NOMO-1 treated with dmso at 0.1 percent for 144 hours (cell line): ENCODE results near the gene AP3B1.
A peak's percentile ranks its signal among the peaks of the same experiment; 100 is the strongest.

ENCODE experiments used
- DNase-seq: peaks from one replicate; lab custom pipeline; 2025; ENCODE audit not compliant: unreplicated experiment; lab: John Stamatoyannopoulos, UW

AP3B1 gene

DNA sequence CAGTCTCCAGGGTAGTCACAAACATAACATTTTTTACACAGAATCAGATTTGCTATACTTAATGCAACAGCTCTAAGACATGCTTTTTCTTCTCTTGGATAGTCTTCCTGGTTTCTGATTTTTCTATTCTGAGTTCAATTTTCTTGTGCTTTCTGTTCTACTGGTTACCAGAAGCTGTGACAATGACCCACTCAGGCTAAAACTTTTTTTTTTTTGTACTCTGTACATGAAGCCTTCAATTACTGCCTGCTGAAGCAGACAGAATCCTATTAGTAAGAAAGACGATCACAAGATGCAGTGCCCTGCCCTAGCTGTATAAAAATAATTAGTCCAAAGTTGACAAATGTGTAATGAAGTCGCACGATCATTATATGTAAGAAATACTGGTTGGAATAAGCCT is 287.3 kb downstream of the AP3B1 start:
- DNase-seq = no peak

DNA sequence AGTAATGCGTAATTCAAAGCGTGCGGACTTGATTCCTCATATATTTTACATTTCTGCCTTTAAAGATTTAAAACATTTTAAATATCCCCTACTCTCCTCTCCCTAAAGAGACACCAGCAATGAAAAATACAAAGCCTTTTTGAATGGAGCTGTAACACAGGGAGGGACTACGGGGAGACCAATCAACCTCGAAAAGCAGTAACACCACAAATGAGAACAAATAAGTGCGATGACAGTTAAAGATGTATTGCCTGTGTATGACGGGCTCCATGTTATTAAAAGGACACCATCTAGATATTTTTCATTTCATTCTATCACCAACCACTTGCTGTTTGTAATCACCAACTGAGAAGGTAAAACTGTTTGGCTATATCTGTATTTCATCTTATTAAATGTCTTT is 288.0 kb downstream of the AP3B1 start:
- DNase-seq = no peak

DNA sequence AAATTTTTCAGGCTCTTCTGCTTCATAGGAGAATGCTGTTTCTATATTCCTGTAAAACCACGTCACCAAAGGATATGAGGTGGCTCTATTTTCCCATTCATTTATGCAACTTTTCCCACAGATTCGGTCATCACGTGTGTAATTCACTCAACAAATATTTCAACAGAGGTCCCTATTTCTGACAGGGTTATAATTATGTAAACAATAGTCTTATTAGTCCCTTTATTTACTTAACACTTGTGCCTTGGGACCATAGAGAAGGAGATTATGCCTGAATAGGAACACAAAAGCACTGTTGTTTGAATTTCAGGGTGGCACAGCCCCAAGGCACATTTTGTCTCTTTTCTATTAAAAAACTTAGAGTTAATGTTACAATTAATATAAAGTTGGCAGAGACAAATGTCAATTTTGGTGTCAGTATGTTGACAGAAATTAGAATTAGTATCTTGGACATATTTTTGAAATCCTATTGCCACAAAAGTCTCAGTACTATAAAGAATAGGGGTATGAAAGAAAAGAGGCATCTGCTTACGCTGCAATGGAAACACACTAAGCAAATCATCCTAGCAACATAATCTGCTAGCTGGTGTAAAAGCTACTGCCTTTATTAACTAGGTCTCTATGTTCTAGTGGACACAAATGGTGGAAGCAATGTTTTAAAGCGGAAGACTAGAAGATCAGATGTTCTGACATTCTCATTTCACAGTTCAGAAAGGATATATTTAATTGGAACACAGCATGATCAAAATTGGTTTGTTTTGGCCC is 289.3 kb downstream of the AP3B1 start:
- no peak for DNase-seq

DNA sequence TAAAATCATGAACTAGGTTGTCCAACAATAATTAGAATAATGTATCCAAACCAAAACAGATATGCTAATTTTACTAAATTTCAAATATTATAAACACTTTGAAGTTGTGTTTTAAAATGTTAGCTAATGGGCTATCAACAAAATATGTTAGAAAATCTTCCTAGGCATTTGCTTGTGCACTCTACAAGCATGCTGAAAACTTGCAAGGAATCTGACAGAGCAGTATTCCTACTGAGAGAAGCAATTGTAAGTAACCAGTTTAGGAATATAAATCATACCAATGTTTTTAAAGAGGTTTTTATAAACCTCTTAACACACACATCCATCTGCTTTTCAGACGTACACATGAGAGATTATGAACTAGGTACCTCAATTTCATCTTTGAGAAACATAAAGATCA is 289.9 kb downstream of the AP3B1 start:
- DNase-seq = no peak

DNA sequence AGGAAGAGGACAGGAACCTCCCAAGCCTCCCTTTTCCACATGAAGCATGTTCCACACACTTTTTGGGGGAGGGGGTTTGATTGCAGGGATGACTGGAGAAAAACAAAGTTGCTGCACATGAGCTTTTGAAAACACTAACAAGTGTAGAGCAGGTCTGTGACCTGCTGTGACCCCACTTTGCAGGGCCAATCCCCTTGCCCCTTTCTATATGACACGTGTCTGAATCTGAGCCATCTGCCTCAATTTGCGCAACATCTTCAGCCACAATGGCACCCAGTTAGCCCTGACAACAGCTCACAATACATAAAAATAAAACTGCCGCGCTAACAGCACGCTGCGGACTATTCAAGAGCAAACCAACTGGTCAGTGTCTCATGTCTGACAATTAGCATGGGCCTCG is 290.6 kb downstream of the AP3B1 start:
- DNase-seq = peak; percentile 84

DNA sequence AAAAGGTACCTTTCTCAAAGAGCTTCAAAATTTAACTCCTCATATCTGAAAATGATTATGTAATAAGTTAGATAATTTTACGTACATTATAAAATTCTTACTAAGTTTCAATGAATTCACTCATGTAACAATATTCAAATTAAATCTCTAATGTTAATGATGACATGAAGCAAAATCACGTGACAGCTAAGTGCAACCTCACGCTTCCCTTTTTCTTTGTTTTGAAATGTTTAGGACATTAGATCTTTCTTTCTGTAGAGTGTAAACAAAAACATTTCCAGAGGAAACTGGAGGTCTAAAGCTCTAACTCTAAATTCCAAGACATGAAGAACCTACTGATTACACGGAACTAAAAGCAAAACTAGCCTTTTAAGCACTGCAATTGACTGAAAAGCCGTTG is 291.0 kb downstream of the AP3B1 start:
- DNase-seq = peak; percentile 73

DNA sequence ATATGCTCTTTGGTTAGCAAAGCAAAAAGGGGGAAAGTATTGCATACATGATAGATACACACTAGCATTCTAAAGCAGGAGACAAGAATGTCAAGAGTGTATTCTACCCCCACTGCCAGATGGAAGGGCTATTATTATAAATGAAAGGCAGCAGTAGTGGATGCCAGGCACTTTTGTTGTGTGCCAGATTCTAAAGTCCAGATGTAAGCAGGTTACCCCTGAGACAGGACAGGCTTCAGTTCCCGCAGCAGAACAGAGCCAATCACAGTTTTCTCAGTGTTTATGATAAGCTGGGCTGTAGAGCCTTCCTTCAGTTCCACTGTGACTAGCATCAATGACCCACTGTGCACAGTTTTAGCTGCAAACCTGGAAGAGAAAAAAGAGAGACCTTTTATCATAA is 291.8 kb downstream of the AP3B1 start:
- DNase-seq = no peak

DNA sequence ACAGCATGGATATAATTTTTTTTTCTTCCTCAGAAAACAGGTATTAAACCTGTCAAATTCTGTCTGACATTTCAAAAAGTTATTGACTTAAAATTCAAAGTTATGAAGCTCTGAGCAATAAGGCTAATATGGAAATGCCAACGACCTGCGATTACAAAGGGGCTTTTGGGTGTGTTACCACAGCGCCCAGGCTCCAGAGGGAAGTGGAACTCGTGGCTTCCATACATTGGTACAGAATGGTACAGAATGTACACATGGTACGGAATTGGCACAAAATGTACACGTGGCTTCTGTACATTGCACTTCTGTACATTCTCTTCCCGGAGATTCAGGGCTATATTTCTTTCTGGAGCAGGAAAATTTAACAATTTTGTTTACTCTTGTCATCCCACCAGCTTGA is 293.3 kb downstream of the AP3B1 start:
- peak; percentile 47 for DNase-seq

DNA sequence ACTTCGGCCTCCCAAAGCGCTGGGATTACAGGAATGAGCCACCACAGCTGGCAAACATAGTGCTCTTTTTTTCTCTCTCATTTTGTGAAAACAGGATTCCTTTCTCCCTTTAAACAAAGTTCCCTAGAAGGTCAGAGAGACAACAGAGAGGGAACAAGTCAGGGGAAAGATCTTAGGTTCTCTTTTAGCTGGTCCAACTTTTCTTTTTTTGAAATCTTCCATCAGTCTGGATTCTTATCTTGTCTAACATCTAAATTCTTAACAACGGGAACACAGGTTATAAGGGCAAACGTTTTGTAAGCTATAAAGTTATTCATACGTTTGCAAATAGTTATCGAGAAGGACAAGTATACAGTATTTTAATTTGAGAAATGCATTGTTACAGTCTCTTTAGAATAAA is 294.3 kb downstream of the AP3B1 start:
- no peak for DNase-seq

DNA sequence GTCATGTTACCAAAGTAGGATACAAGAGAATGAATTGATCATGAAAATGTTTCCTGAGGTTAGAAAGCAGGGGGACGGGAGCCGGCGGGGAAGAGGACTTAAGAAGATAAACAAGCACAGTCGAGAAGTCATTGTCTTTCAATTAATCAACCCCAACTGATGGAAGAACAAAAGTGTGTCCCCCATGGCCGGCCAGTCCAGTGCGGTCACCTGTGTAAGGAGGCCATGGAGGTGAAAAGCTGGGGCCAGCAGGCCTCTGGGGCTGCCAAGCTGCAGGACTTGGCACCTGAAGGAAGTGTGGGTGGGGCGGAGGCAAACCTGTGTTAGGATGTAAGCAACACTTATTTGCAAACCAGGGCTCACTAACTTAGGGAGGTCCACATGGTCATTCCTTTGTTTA is 295.1 kb downstream of the AP3B1 start:
- no peak for DNase-seq

DNA sequence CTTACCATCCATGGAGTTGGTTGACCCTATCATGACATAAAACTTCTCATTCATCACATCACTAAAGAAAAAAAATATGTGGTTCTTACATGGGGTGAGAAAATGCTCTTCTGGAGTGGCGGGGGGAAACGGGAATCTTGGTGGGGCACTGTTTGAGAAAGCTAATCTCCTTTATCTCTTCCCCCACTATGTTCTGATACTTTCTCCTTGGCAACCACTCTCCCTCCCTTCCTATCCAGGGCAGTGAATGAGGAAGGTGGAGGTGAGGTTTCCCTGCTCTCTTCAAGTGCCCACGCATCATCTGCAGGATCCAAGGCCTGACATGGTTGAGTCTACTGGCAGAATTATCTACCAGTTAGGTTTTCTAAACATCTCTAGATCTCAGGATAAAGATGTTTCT is 297.6 kb downstream of the AP3B1 start:
- DNase-seq = no peak

DNA sequence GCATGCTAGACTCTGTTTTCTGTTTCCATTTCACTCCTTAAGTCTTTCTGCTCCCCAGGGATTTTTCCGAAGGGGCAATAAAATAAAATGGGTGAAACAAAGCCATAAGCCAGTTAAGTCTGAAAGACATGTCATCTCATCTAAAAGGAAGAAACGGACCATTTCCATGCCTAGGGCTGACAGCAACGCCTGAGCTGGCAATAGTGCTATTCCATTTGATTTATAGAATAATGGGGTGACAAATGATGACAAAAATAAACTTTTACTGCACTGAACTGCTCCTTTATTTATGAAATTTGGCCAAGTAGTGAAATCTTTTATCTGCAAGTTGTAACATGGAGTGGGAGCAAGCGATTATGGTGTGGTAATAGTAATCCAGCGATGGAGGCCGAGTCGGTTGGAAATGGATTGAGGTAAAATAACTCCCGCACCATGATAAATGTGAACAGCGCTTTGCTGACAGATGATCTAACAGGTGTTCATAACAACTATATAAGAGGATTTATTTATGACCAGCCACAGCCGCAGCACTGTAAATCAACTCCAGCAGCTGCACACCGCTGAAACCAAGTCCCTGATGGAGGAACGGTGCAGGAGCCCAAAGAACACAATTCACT is 298.6 kb downstream of the AP3B1 start:
- DNase-seq = no peak

DNA sequence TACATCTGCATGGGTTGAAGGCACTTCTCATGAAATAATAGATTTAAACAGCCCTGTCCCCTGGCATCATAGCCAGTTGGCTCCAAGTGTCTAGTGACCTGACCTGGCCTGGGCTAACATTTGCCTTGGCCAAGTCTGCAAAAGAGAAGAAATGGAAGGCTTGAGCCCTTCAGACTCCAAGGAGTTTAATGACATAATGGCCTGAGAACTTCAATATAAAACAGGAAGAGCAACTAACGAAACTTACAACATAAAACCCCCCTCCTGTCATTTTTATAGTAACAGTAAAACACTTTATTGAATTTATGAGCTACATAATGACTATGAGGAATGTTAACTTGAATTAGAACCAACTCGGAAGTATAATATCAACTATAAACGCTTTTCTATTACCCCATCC is 299.6 kb downstream of the AP3B1 start:
- DNase-seq = peak; percentile 75

DNA sequence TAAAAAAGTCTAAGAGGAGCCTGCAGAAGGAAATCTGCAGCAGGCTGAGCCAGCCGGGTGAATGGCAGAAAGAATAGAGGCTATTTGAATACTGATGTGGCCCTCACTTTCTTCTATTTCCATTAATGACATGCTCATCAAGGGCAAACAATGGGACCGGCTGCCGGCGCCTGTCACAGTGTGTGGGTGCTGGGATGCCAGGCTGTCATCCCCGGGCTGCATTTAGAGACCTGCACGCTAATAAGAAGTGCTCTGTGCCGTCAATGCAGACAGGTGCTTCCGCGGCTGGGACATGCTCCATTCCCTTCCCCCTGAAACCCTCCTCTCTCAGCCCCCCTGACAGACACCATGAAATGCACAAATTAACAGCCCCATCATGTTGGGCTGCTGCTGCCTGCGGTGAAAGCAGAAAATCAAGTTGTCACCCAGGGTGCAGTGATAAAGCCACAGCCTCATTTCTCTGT is 300.6 kb downstream of the AP3B1 start:
- DNase-seq = no peak

DNA sequence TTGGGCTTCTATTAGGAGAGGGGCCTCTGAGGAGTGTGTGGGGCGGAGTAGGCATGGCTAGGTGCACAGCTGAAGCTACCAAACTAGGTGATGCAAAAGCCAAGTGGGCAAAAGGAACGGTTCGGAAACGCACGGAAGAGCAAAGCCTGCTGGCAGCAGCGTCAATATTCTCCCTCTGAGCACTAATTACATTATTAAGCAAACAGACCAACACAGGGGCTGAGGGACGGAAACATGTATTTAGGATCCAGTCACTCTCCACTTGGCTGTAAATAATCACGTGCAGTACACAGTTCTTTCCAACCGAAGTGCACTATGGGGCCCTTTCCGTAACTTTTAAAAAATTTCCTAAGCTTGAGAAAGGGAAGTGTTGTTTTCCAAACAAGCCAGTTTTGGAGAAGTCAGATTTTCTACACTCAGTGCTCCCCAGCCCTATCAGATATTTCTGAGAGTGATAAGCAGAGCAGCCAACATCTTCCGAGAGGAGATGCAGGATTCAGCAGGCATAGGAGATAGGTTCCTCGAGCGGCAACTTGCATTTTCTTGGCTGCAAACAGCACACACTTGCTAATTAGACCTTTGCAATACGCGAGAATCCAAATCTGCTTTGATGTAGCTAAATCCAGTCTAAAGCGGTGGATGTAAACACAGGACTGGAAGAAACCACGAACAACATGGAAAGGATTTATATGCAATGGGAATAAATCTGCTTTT is 301.2 kb downstream of the AP3B1 start:
- DNase-seq = no peak

DNA sequence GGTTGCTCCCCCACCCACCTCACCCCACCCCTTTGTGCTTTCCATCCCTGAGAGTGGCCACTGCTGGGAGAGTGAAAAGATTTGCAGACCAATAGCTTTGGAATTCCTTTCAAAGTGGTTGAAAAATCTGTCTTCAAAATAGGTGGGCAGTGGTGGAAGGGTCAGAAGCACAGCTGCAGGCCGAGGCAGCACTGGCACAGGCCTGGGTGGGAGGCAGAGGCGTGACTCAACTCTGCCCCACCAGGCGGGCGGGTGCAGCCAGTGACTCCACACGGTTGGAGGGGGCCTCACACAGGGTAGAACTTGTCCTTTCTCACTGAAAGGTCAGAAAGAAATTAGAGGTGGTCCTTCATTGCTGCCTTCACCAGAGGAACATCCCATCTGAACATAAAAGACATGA is 303.4 kb downstream of the AP3B1 start:
- no peak for DNase-seq

DNA sequence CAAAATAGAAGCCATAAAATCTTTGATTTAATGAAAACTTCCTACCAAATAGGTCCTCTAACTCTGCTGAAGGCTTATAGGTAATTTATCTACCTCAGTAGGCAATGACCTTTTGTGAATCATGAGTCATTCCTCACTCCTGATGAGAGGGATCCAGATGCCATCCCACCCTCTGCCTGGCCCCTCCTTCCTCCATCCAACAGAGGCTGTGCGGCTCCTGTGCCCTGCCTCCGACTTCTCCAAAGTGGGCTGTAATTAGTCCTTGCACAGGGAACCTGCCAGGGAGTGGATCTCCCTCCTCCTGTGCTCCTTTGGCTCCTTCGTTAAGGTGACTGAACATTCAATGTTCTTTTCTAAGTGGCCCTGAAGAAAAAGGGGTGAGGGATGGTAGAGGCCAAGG is 304.5 kb downstream of the AP3B1 start:
- DNase-seq = no peak

DNA sequence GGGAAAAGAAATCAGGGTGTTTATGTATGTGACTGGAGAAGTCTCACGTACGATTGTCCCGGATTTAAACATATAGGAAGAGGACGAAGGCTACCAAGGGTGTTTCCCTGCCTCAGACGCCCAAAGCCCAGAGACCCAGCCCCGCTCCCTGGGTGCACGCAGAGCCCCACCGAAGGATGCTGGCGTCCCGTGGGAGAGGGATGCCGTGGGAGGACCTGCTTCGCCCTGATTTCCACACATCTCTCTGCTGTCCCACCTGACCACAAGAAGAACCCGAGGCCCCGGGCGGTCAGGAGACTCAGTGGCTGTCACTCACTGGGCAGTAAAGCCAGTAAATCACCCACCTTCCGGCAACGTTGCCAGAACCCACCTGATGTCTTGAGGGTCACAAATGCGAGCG is 306.5 kb downstream of the AP3B1 start:
- no peak for DNase-seq

DNA sequence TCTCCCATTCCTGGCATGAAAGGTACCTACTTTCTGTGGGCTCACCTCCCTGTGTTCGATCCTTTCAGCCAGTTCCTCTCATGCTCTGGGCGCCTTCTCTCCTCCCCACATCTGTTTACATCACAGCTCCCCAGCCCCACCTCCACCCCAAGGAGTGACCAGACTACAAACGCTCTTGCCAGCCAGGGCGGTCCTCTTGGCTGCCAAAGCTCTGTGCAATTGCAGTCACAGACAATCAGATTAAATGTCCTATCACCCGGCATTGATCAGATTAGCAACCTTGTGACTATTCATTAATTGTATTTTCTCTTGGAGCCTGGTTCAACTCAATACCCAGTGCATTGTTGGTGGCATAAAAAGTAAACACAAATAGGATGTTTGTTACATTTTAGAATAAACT is 307.2 kb downstream of the AP3B1 start:
- no peak for DNase-seq

DNA sequence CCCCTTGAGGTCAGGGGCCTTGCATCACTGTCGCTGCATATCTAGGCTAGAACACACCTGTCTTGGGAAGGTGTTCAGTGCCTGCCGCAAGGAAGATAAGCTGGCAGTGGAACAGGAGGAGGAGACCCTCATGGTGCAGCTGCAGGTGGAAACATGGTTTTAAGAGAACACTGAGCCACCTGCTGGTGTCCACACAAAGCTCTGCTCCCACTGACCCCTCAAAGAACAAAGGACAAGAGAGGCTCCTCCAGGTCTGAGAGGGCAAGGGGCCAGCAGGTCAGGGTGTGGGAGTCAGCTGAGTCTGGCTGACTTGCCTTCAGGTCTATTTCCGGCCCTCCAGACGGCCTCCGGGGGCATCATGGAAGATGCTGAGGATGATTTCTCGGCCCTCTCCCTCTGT is 308.2 kb downstream of the AP3B1 start:
- DNase-seq = no peak

DNA sequence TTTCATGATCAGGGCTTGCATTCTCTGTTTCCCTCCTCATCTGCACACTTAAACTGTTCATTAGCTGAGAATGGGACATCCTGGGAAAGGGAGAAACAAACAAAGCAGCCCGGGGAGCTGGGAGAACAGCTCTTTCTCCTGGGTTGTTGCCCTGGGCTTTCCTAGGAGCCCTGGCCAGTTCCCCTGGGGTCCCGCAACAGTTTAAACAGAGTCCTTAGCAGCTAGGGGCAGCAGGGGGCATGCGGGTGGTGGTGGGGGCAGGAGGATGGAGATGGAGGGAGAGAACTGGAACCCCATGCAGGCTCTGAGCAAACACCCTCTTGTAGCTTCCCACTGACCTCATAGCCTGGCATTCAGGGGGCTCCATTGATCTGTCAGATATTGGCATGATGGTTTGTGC is 309.3 kb downstream of the AP3B1 start:
- DNase-seq = no peak

DNA sequence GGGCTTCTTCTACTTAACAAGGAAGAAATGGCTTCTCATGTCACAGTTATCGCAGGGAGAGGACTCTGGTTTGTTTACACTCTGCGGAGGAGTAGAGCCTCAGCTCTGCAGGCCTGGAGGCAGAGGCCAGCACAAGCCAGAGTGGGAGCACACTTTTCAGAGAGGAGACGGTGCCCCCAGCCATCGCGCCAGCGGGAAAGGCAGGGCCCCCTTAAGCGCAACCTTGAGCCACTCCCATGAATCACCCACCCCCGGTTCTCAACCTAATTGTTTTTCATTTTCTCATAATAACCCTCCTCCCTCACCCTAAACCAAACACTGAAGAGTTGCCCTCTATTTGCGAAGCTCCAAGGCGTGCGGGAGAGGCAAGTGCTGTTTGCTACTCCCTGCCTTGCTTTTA is 309.9 kb downstream of the AP3B1 start:
- DNase-seq = no peak
